ENCODE measurements around the gene KRT83. TPM values are rescaled to one million over a fixed set of nuclear protein-coding genes. Genes with fewer than 3 reads are reported as not detected.

Gene KRT83
- total and polyA plus RNA-seq, 10 of the 15 experiments (the other 5 are each of a cell fraction or from before 2014, with no cell fraction given), result not detected

- TF ChIP-seq E2F8 (IDR thresholded peaks at IDR 0.05; ENCODE audit: low read depth, partially characterized antibody), result no peak
- no peak for TF ChIP-seq RAD21 (IDR thresholded peaks at IDR 0.05; ENCODE audit: insufficient read depth, low read depth, low read length)
- TF ChIP-seq MLLT1 (IDR thresholded peaks at IDR 0.05), result no peak
- TF ChIP-seq ZBTB4 (CRISPR knock-in tag; IDR thresholded peaks at IDR 0.05), result no peak
Observed at GRCh38 chr12:52294803-52295202, 26.4 kb downstream of the KRT83 start (continued).

All from GM12878 (cell line).